Effector memory CD4-positive, alpha-beta T cell (primary cell): ENCODE measurements around the gene TRIM15.
"Not testable (repeated sequence)": the region's sequence is repeated elsewhere in the genome, so short reads cannot be mapped to it uniquely, and the experiment has no call there.

ENCODE experiments used
- DNase-seq, 3 donors: peaks; one replicate each; pipeline ENCODE4 v3.0.0-alpha.2; 2020
- H3K27ac ChIP-seq: 2 replicates; pipeline ENCODE4 v1.7.0; 2013; ENCODE audit warnings: mild to moderate bottlenecking, low read length, moderate library complexity; ENCODE audit not compliant: insufficient read depth, poor library complexity, severe bottlenecking
- H3K27me3 ChIP-seq: replicated peaks from 2 replicates; pipeline ENCODE4 v1.7.0; 2013; ENCODE audit warnings: mild to moderate bottlenecking, low read length; ENCODE audit not compliant: insufficient read depth, control insufficient read depth, poor library complexity, severe bottlenecking
- H3K36me3 ChIP-seq: 2 replicates; pipeline ENCODE4 v1.7.0; 2013; ENCODE audit warnings: mild to moderate bottlenecking, low read length, moderate library complexity; ENCODE audit not compliant: control insufficient read depth, insufficient read depth
- H3K4me1 ChIP-seq: 2 replicates; pipeline ENCODE4 v1.7.0; 2013; ENCODE audit warnings: low read length, mild to moderate bottlenecking; ENCODE audit not compliant: control insufficient read depth, insufficient read depth, poor library complexity, severe bottlenecking
- H3K4me3 ChIP-seq: 2 replicates; pipeline ENCODE4 v1.7.0; 2013; ENCODE audit warnings: low read length, low read depth, mild to moderate bottlenecking; ENCODE audit not compliant: insufficient read depth, poor library complexity, severe bottlenecking
- H3K9me3 ChIP-seq: 2 replicates; pipeline ENCODE4 v1.7.0; 2013; ENCODE audit warnings: mild to moderate bottlenecking, low read length, moderate library complexity; ENCODE audit not compliant: control insufficient read depth

Gene TRIM15

DNA sequence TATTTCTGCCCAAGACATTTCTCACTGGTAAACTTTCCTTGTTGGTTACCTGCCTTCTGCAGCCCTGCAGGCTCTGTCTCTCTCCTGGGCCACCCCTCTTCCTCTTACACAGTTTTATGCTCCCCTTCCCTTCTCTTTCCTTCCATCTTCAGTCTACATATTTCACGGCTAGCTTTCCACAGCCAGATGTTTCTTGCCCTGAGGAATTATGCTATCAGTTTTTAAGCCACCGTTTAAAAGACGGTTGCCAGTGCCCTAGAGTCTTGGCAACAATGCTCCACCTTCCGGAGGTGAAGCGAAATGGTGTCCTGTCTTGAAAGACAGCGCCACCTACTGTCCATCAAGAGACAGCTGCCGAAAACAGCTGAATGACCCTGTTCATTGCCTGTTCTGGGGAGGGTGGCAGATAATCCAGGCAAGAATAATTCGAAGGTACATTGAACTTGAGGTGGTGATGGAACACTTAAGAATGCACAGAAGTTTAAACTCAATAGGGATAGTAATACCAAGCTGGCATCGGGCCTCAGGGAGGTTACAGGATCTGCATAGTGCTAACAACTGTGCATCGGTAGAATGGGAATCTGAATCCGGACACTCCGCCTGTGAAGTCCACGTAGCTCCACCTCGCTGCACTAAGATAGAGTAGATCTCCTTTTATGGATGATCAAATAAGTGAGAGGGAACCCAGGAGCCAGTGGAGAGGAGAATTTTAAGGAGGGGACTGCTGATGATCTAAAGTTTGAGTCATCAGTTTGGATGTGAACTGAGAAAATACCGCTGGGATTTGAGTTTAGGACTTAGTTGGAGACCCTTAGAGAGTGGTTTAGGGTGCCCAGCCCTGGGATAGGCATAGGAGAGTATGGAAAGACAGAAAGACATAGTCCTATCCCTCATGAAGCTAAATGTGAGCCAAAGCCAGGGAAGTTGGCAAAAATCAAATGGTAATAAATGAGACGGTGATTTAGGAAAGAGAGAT is 32.2 kb upstream of the TRIM15 start:
- no peak overlapping the region for H3K4me3 ChIP-seq
- no peaks in the 10 kb centered on the region for H3K36me3 ChIP-seq
- H3K9me3 ChIP-seq: no peaks in the 10 kb centered on the region
- H3K27ac ChIP-seq: no peak overlapping the region
- peak; percentile 38 to 61 (median 47) for DNase-seq
- H3K4me1 ChIP-seq: peaks cover 6% of the 10 kb centered on the region
- peaks cover 13% of the 10 kb centered on the region for H3K27me3 ChIP-seq

DNA sequence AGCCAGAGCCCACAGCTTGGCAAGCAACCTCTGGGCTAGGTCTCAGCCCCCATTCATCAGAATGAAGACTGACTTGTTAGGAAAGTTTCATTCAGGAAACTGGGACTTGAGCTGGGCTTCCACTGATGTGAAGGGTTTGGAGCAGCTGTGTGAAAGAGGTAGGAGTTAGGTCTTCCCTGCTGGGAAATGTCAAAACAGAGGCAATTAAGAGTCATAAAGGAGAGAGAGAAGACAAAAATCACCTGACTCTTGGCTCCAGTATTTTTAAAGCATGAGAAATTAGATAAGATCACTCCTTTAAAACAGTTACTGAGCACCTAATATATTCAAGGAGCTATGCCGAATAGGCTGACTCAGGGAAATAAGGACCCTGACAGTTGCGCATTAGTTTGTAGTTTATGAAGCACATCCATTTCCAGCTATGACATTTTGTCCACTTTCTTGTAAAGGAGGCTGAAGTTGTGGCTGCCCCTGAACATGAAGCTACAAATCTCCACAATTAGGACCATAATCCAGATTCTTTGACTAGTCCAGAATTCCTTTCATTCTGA is 31.3 kb upstream of the TRIM15 start:
- H3K9me3 ChIP-seq: no peaks in the 10 kb centered on the region
- H3K4me1 ChIP-seq: peaks cover 6% of the 10 kb centered on the region
- H3K36me3 ChIP-seq: no peaks in the 10 kb centered on the region
- no peak overlapping the region for H3K4me3 ChIP-seq
- peaks cover 13% of the 10 kb centered on the region for H3K27me3 ChIP-seq
- no peak for DNase-seq
- no peak overlapping the region for H3K27ac ChIP-seq

DNA sequence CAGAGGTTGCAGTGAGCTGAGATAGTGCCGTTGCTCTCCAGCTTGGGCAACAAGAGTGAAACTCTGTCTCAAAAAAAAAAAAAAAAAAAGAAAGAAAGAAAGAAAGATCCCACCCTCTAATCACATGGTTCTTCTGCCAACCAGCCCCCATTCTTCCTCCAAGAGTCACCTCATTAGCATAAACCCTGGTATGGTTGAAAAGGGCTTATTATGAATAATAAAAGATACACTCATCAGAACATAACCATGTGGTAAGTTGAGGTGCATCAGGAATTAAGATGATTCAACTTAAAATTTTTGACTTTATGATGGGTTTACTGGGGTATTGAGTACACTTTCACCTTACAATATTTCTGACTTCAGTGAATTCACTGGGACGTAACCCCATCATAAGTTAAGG is 28.2 kb upstream of the TRIM15 start:
- H3K4me1 ChIP-seq: peaks cover 6% of the 10 kb centered on the region
- H3K27me3 ChIP-seq: peaks cover 4% of the 10 kb centered on the region
- no peaks in the 10 kb centered on the region for H3K9me3 ChIP-seq
- no peak overlapping the region for H3K4me3 ChIP-seq
- H3K27ac ChIP-seq: no peak overlapping the region
- DNase-seq: no peak
- H3K36me3 ChIP-seq: no peaks in the 10 kb centered on the region

DNA sequence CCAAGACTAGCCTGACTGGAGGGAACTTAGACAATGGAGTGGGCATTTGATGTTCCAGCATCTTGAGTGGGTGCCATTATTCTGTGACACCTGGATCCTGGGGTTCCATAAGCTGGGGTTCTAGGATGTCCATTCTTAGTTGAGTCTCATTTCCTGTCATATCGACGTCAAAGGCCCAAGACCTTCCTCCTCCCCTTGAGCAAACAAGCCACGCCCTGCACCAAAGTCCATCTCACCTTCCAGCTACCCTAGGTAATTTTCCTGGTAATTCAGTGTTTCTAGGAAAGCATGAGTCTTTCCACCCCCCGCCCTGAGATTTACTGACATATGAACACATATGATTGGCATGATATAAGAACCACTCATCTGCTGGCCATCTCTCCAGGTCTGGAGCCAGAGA is 27.6 kb upstream of the TRIM15 start, which contains the start of gene TRIM40:
TRIM40 (plus strand) TSS at position 384 of the 400 bp plus-strand sequence. CDS start 897 bp downstream, outside the sequence.
- DNase-seq: no peak
- Histone ChIP-seq H3K36me3 (no peaks in the 10 kb centered on the region), H3K9me3 (no peaks in the 10 kb centered on the region), H3K27me3 (peaks cover 4% of the 10 kb centered on the region), H3K4me3 (no peak within 1 kb of the TSS), H3K4me1 (peaks cover 2% of the 10 kb centered on the region), H3K27ac (no peak within 1 kb of the TSS)

DNA sequence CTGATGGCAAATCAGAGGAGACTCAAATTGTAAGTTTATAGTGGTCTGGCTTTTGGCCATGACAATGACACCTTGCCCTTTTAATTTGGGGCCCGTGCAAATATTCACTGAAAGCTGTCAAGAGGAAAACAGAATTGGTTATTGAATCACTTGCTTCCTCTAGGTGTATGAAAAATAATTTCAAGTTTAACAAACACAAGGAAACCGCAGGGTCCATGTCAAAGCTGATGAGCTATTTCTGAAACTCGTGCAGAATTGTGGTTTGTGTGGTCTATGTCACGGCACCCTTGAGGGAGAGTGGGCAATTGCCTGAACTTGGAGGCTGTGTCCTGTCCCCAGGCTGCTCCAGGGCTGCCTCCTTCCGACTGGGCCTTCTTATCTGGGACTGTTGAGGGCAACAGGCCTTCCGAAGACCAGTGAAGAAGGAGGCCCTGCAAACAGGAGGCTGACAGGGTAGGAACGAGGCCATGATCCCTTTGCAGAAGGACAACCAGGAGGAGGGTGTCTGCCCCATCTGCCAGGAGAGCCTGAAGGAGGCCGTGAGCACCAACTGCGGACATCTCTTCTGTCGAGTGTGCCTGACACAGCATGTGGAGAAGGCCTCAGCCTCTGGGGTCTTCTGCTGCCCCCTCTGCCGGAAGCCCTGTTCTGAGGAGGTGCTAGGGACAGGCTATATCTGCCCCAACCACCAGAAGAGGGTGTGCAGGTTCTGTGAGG is 26.6 kb upstream of the TRIM15 start:
- Histone ChIP-seq H3K27me3 (peaks cover 4% of the 10 kb centered on the region), H3K4me3 (no peak overlapping the region), H3K27ac (no peak overlapping the region), H3K36me3 (no peaks in the 10 kb centered on the region), H3K9me3 (no peaks in the 10 kb centered on the region), H3K4me1 (no peaks in the 10 kb centered on the region)
- DNase-seq: no peak

DNA sequence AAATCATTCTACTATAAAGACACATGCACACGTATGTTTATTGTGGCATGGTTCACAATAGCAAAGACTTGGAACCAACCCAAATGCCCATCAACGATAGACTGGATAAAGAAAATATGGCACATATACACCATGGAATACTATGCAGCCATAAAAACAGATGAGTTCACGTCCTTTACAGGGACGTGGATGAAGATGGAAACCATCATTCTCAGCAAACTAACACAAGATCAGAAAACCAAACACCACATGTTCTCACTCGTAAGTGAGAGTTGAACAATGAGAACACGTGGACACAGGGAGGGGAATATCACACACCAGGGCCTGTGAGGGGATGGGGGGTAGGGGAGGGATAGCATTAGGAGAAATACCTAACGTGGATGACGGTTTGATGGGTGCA is 23.1 kb upstream of the TRIM15 start:
- not testable (repeated sequence) for H3K9me3 ChIP-seq, H3K27ac ChIP-seq, H3K4me1 ChIP-seq, H3K27me3 ChIP-seq, H3K36me3 ChIP-seq, H3K4me3 ChIP-seq, DNase-seq

DNA sequence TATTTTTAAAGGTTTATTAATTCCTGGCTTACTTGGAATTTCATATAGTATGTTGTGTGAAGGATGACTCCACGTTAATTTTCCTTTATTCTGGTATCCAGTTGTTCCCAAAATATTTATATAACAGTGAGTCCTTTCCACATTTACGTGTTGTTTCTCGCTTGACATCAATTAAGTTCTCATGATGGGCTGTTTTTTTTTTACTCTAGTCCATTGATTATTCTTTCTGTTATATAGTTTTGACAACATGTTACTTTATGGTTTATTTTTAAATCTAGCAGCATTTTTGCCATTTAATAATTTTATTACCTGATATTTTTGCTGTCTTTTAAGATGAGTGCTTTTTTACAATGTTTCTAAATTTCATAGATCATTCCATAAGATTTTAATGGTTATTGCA is 20.7 kb upstream of the TRIM15 start:
- H3K9me3 ChIP-seq: no peaks in the 10 kb centered on the region
- no peak overlapping the region for H3K4me3 ChIP-seq
- H3K27ac ChIP-seq: no peak overlapping the region
- no peaks in the 10 kb centered on the region for H3K36me3 ChIP-seq
- DNase-seq: no peak
- peaks cover 3% of the 10 kb centered on the region for H3K27me3 ChIP-seq
- H3K4me1 ChIP-seq: no peaks in the 10 kb centered on the region

DNA sequence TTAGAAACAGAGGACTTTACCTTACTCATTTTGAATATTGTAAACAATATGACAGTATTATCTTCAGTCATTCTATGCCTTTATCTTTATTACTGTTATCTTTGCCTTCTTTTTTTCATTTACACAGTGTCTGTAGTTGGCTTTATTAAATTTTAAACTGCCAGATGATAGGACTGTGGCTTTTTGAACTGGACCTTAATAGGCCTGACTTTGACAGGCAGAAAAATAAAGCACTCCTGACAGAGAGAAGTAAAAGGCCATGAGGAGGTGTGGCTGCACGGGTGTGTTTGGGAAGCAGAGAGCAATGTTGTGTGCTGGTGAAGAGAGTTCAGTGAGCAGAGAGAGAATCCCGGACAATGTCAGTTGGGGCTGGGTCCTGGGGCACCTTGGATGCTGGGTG is 19.6 kb upstream of the TRIM15 start:
- no peak for DNase-seq
- H3K9me3 ChIP-seq: no peaks in the 10 kb centered on the region
- H3K27me3 ChIP-seq: peaks cover 3% of the 10 kb centered on the region
- H3K4me1 ChIP-seq: no peaks in the 10 kb centered on the region
- H3K36me3 ChIP-seq: no peaks in the 10 kb centered on the region
- H3K4me3 ChIP-seq: no peak overlapping the region
- no peak overlapping the region for H3K27ac ChIP-seq

DNA sequence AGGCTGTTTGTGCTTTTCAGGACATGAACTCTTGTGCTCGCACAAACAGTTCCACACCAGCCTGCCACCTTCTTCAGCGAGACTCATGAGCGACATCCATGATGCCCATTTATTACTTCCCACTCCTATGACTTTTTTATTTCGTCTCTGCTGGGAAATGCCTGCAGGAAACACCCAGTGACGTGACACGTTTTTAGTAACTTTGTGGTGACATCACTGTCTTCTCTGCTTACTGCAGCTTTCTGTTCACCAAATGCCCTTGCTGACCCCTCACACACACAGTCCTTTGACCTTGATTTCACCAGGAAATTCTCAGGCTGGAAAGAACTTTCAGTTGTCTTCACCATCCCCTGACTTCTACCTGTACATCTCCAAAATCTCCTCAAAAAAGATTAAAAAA is 18.5 kb upstream of the TRIM15 start:
- Histone ChIP-seq H3K36me3 (no peaks in the 10 kb centered on the region), H3K27ac (no peak overlapping the region), H3K4me1 (no peaks in the 10 kb centered on the region), H3K4me3 (no peak overlapping the region), H3K9me3 (no peaks in the 10 kb centered on the region), H3K27me3 (peaks cover 3% of the 10 kb centered on the region)
- no peak for DNase-seq

DNA sequence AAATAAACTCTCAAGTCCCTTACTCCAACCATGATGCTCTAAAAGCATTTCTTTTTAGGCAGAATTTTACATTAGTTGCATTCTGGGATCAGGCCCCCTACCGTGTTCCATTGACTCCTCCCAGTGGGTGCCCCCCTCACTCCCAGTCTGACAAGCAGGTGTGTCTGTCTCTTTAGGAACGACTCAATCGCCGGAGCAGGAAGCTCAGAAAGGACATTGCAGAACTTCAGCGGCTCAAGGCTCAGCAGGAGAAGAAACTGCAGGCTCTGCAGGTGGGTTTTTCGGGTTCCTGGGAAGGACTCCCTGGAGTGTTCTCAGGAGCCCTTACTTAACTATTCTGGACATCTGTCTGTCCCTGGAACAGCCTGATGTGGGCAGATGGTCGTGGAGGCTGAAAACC is 17.5 kb upstream of the TRIM15 start:
- no peak for DNase-seq

More for the DNA sequence above, 17.5 kb upstream of the TRIM15 start:
- Histone ChIP-seq H3K4me3 (no peak overlapping the region), H3K9me3 (no peaks in the 10 kb centered on the region), H3K36me3 (no peaks in the 10 kb centered on the region), H3K27me3 (peaks cover 3% of the 10 kb centered on the region), H3K4me1 (no peaks in the 10 kb centered on the region), H3K27ac (no peak overlapping the region)
